PFSK-1 (cell line): ENCODE data around the gene ABR.

Experiments used
- FOXP2 ChIP-seq: optimal IDR thresholded peaks from 2 replicates; pipeline ENCODE3; 2011; ENCODE audit warnings: borderline replicate concordance, control low read depth, inconsistent platforms; ENCODE audit not compliant: insufficient read depth; ENCODE audit errors: extremely low read length, extremely low read depth
- POLR2AphosphoS5 ChIP-seq: IDR thresholded peaks from 2 replicates; pipeline ENCODE4 v1.6.1; 2012; ENCODE audit warnings: low read depth, mild to moderate bottlenecking, control low read depth, low read length, moderate library complexity
- SIN3A ChIP-seq: IDR thresholded peaks from 2 replicates; pipeline ENCODE4 v1.6.1; 2012; ENCODE audit warnings: mild to moderate bottlenecking, low read length, moderate library complexity, borderline replicate concordance; ENCODE audit not compliant: insufficient read depth
- TAF1 ChIP-seq: IDR thresholded peaks from 2 replicates; pipeline ENCODE4 v1.6.1; 2012; ENCODE audit warnings: low read length, control low read depth, borderline replicate concordance; ENCODE audit not compliant: insufficient read depth
- TF ChIP-seq, protein P1 (sequence below), 2 experiments: IDR thresholded peaks; 2 replicates each; pipeline versions ENCODE4 v1.6.1 to v1.8.0; 2011 to 2012; ENCODE audit warnings: low read depth in 2 of 2, low read length in 2 of 2, control low read depth in 1 of 2, inconsistent platforms in 1 of 2, mild to moderate bottlenecking in 1 of 2, moderate library complexity in 1 of 2; ENCODE audit not compliant: insufficient read depth in 1 of 2

ABR gene

DNA sequence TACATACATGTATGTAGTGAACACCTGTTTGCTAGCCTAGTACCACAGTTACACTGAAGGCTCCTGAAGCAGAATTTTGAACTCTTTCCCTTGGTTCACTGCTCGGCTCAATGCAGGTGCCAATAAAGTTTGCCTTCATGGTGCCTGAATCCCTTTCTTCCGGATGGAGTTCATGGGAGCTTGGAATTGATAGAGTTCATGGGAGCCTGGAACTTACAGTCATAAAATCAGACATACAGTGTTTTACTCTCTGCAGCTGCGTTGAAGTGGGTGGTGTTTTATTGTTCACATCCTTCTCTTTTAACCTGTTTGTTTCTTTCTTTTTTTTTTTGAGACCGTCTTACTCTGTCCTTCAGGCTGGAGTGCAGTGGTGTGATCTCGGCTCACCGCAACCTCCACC lies 29.2 kb upstream of the ABR start:
- no peak for TF ChIP-seq SIN3A
- TF ChIP-seq FOXP2 = no peak

DNA sequence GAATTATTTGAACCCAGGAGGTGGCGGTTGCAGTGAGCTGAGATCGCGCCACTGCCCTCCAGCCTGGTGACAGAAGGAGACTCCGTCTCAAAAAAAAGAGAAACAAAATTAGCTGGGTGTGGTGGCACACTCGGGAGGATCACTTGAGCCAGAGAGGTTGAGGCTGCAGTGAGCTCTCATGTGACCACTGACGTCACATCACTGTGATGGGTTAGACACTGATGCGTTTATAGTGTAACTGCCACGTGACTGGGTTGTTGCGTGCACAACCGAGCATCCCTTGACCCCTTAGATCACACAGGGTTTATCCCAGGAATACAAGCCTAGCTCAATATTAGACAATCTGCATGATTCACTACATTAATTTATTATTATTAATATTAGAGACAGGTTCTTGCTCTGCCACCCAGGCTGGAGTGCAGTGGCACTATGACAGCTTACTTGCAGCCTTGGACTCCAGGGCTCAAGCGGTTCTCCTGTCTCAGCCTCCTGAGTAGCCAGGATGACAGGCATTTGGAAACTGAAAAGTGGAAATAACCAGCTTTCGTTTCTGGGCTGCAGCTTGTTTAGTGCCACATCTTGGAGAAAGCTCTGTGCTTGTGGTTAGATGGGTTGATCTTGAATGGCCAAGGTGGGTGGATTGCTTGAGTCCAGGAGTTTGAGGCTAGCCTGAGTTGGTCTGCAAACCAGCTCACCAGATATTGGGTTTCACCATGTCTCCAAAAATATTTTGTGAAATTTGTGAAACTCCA lies 26.4 kb upstream of the ABR start:
- TF ChIP-seq SIN3A (no peak), TAF1 (no peak), POLR2AphosphoS5 (no peak), FOXP2 (no peak)
- TF ChIP-seq, protein P1, sequence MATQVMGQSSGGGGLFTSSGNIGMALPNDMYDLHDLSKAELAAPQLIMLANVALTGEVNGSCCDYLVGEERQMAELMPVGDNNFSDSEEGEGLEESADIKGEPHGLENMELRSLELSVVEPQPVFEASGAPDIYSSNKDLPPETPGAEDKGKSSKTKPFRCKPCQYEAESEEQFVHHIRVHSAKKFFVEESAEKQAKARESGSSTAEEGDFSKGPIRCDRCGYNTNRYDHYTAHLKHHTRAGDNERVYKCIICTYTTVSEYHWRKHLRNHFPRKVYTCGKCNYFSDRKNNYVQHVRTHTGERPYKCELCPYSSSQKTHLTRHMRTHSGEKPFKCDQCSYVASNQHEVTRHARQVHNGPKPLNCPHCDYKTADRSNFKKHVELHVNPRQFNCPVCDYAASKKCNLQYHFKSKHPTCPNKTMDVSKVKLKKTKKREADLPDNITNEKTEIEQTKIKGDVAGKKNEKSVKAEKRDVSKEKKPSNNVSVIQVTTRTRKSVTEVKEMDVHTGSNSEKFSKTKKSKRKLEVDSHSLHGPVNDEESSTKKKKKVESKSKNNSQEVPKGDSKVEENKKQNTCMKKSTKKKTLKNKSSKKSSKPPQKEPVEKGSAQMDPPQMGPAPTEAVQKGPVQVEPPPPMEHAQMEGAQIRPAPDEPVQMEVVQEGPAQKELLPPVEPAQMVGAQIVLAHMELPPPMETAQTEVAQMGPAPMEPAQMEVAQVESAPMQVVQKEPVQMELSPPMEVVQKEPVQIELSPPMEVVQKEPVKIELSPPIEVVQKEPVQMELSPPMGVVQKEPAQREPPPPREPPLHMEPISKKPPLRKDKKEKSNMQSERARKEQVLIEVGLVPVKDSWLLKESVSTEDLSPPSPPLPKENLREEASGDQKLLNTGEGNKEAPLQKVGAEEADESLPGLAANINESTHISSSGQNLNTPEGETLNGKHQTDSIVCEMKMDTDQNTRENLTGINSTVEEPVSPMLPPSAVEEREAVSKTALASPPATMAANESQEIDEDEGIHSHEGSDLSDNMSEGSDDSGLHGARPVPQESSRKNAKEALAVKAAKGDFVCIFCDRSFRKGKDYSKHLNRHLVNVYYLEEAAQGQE (IDR thresholded peaks at IDR 0.05; ENCODE audit: insufficient read depth in 1 of 2, low read depth in 2 of 2, low read length in 2 of 2) = no peak

- TF ChIP-seq TAF1 (no peak), FOXP2 (no peak), SIN3A (no peak), POLR2AphosphoS5 (no peak)
- TF ChIP-seq, protein P1 (IDR thresholded peaks at IDR 0.05; ENCODE audit: insufficient read depth in 1 of 2, low read depth in 2 of 2, low read length in 2 of 2) = no peak
These were observed 24.1 kb upstream of the ABR start for GRCh38 chr17:1203967-1204291.

DNA sequence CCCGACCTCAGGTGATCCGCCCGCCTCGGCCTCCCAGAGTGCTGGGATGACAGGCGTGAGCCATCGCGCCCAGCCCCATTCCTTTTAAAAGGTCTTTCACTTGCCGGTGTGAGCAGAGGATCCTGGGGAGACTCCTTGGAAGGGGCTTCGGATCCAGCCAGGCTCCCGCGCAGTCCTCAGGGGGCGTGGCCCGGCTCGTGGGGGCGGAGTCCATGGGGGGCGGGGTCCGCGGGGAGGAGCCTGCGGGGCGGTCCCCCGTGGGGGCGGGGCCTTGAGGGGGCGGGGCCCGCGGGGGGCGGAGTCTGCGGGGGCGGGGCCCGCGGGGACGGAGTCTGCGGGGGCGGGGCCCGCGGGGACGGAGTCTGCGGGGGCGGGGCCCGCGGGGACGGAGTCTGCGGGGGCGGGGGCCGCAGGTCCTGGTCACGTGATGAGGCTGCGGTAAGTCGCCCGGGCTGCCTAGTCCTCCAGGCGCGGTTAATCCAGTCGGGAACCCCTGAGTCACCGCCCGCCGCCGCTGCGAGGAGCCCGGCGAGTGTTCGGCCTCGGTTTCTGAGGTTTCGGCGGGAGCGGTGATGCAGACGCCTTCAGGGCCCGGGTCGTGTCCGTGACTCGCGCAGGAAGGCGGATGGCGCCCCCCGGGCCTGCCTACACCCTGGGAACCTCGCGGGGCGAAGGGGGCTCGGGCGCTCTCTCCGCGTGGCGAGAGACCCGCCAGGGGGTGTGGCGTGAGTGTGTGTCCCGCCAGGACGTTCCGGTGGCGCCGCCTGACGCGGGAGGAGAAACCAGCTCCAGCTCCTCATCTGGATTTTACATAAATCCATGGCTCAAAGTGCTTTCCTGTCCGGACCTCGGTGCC lies 23.6 kb upstream of the ABR start:
- peak; percentile 56; the same call in 1 of the 2 replicates for TF ChIP-seq POLR2AphosphoS5
- TF ChIP-seq, protein P1 (IDR thresholded peaks at IDR 0.05; ENCODE audit: insufficient read depth in 1 of 2, low read depth in 2 of 2, low read length in 2 of 2) = no peak

GRCh38 chr17:1202291-1202690 lies 22.5 kb upstream of the ABR start:
- TF ChIP-seq TAF1 (no peak), POLR2AphosphoS5 (no peak), SIN3A (no peak), FOXP2 (no peak)
- TF ChIP-seq, protein P1 (IDR thresholded peaks at IDR 0.05; ENCODE audit: insufficient read depth in 1 of 2, low read depth in 2 of 2, low read length in 2 of 2) = no peak
